DND-41 (cell line): ENCODE data around the gene LUZP2.

Source experiments
- ATAC-seq: fragments of 200-7000 bp; cut with Tn5 transposase; 3 replicates; pipeline ENCODE4 v1.9.1; 2021; ENCODE audit warnings: low read depth; ENCODE audit not compliant: insufficient read depth
- DNase-seq: peaks from one replicate; pipeline ENCODE4 v3.0.0-alpha.2; 2020
- H2AFZ ChIP-seq: 2 replicates; pipeline ENCODE4 v1.6.0; 2012; ENCODE audit warnings: low read depth, low read length
- H3K27ac ChIP-seq: 2 replicates; pipeline ENCODE4 v1.5.1; 2012; ENCODE audit warnings: low read length, inconsistent platforms
- H3K27me3 ChIP-seq: fragments of 200-600 bp; sonication (generic); 2 replicates; pipeline ENCODE4 v1.6.0; 2012; ENCODE audit warnings: low read length, mild to moderate bottlenecking, inconsistent platforms; ENCODE audit not compliant: insufficient read depth, poor library complexity
- H3K36me3 ChIP-seq: 2 replicates; pipeline ENCODE4 v1.5.1; 2012; ENCODE audit warnings: low read length, inconsistent platforms; ENCODE audit not compliant: insufficient read depth
- H3K4me1 ChIP-seq: 2 replicates; pipeline ENCODE4 v1.5.1; 2012; ENCODE audit warnings: mild to moderate bottlenecking, low read length; ENCODE audit not compliant: insufficient read depth
- H3K4me2 ChIP-seq: 2 replicates; pipeline ENCODE4 v1.6.0; 2012; ENCODE audit warnings: mild to moderate bottlenecking, moderate library complexity, low read length, inconsistent platforms; ENCODE audit not compliant: insufficient read depth
- H3K4me3 ChIP-seq, 2 experiments: fragments of 200-600 bp in 1 of 2; shearing (Covaris generic) in 1 of 2; 2 replicates each; pipeline ENCODE4 v1.5.1; 2012 to 2016; ENCODE audit warnings: inconsistent platforms in 2 of 2, low read length in 2 of 2, mild to moderate bottlenecking in 2 of 2, low read depth in 1 of 2, moderate library complexity in 1 of 2
- H3K79me2 ChIP-seq: 2 replicates; pipeline ENCODE4 v1.6.0; 2012; ENCODE audit warnings: low read length, inconsistent platforms; ENCODE audit not compliant: insufficient read depth
- H3K9ac ChIP-seq: 2 replicates; pipeline ENCODE4 v1.6.0; 2012; ENCODE audit warnings: low read depth, mild to moderate bottlenecking, inconsistent platforms, low read length, moderate library complexity
- H3K9me3 ChIP-seq: 2 replicates; pipeline ENCODE4 v1.5.1; 2012; ENCODE audit warnings: low read length, moderate library complexity, mild to moderate bottlenecking, inconsistent platforms; ENCODE audit not compliant: insufficient read depth, severe bottlenecking
- H4K20me1 ChIP-seq: 2 replicates; pipeline ENCODE4 v1.6.0; 2012; ENCODE audit warnings: low read length; ENCODE audit not compliant: insufficient read depth
- CTCF ChIP-seq: IDR thresholded peaks from 2 replicates; pipeline ENCODE4 v1.5.1; 2012; ENCODE audit warnings: borderline replicate concordance, low read length, moderate library complexity, mild to moderate bottlenecking; ENCODE audit not compliant: poor library complexity, severe bottlenecking; ENCODE audit errors: extremely low read depth
- EZH2 ChIP-seq: IDR thresholded peaks from 3 replicates; pipeline ENCODE4 v1.6.1; 2012; ENCODE audit warnings: borderline replicate concordance, low read depth, mild to moderate bottlenecking, moderate library complexity, low read length, inconsistent platforms; ENCODE audit not compliant: severe bottlenecking

Gene LUZP2

GRCh38 chr11:24755260-24755839 lies 258.5 kb downstream of the LUZP2 start:
- H3K36me3 ChIP-seq: no peaks in the 10 kb centered on the region
- H3K4me3 ChIP-seq: no peak overlapping the region
- no peak overlapping the region for H3K4me2 ChIP-seq
- no peaks in the 10 kb centered on the region for H4K20me1 ChIP-seq
- no peak overlapping the region for H2AFZ ChIP-seq
- H3K27ac ChIP-seq: no peak overlapping the region
- TF ChIP-seq CTCF (no peak), EZH2 (no peak)
- ATAC-seq (no peak), DNase-seq (no peak)
- no peak overlapping the region for H3K9ac ChIP-seq
- no peaks in the 10 kb centered on the region for H3K9me3 ChIP-seq
- H3K4me1 ChIP-seq: no peaks in the 10 kb centered on the region
- H3K27me3 ChIP-seq: no peaks in the 10 kb centered on the region
- no peaks in the 10 kb centered on the region for H3K79me2 ChIP-seq

- Histone ChIP-seq H3K36me3 (no peaks in the 10 kb centered on the region), H3K4me2 (no peak overlapping the region), H3K27me3 (no peaks in the 10 kb centered on the region), H3K4me3 (no peak overlapping the region), H3K9me3 (no peaks in the 10 kb centered on the region), H3K9ac (no peak overlapping the region), H3K4me1 (no peaks in the 10 kb centered on the region), H4K20me1 (no peaks in the 10 kb centered on the region), H3K79me2 (no peaks in the 10 kb centered on the region), H3K27ac (no peak overlapping the region), H2AFZ (no peak overlapping the region)
- DNase-seq (no peak), ATAC-seq (no peak)
- TF ChIP-seq CTCF (no peak), EZH2 (no peak)
Observed at GRCh38 chr11:24759742-24760141, 262.9 kb downstream of the LUZP2 start.

- DNase-seq: no peak
- no peak for TF ChIP-seq EZH2
- TF ChIP-seq CTCF: no peak
- Histone ChIP-seq H4K20me1 (no peaks in the 10 kb centered on the region), H3K9me3 (no peaks in the 10 kb centered on the region), H3K27me3 (no peaks in the 10 kb centered on the region), H3K79me2 (no peaks in the 10 kb centered on the region), H2AFZ (no peak overlapping the region), H3K4me3 (no peak overlapping the region), H3K9ac (no peak overlapping the region), H3K4me2 (no peak overlapping the region), H3K36me3 (no peaks in the 10 kb centered on the region), H3K27ac (no peak overlapping the region), H3K4me1 (no peaks in the 10 kb centered on the region)
- no peak for ATAC-seq
Observed at GRCh38 chr11:24760681-24761080, 263.8 kb downstream of the LUZP2 start.

- DNase-seq (no peak), ATAC-seq (no peak)
- H3K27ac ChIP-seq: no peak overlapping the region
Observed at GRCh38 chr11:24762076-24762475, 265.2 kb downstream of the LUZP2 start.

More at GRCh38 chr11:24762076-24762475, 265.2 kb downstream of the LUZP2 start:
- Histone ChIP-seq H3K27me3 (no peaks in the 10 kb centered on the region), H3K4me1 (no peaks in the 10 kb centered on the region), H3K79me2 (no peaks in the 10 kb centered on the region), H3K4me2 (no peak overlapping the region), H3K4me3 (no peak overlapping the region), H3K9ac (no peak overlapping the region), H3K9me3 (no peaks in the 10 kb centered on the region), H4K20me1 (no peaks in the 10 kb centered on the region), H3K36me3 (no peaks in the 10 kb centered on the region), H2AFZ (no peak overlapping the region)
- TF ChIP-seq EZH2: no peak
- TF ChIP-seq CTCF: no peak
